HG02571 (cell line): ENCODE data around the gene COG1.
A peak's percentile ranks its signal among the peaks of the same experiment; 100 is the strongest.

ENCODE experiments used
- ATAC-seq: cut with Tn5 transposase; IDR thresholded peaks from one replicate; pipeline ENCODE4 v1.9.1; 2021; ENCODE audit warnings: mild to moderate bottlenecking, moderate library complexity; ENCODE audit not compliant: unreplicated experiment

Gene COG1

GRCh38 chr17:73224663-73225305 lies 31.9 kb downstream of the COG1 start:
- ATAC-seq: no peak

- ATAC-seq: no peak
Observed at GRCh38 chr17:73226556-73227172, 33.8 kb downstream of the COG1 start.

GRCh38 chr17:73227379-73227778 lies 34.5 kb downstream of the COG1 start:
- no peak for ATAC-seq

- no peak for ATAC-seq
Observed at GRCh38 chr17:73227944-73228343, 35.1 kb downstream of the COG1 start.

GRCh38 chr17:73228748-73229236 lies 35.9 kb downstream of the COG1 start:
- no peak for ATAC-seq

GRCh38 chr17:73230088-73230487 lies 37.2 kb downstream of the COG1 start:
- ATAC-seq: no peak

- no peak for ATAC-seq
Observed at GRCh38 chr17:73231395-73231794, 38.5 kb downstream of the COG1 start.

GRCh38 chr17:73231841-73232586 lies 39.2 kb downstream of the COG1 start:
- peak; percentile 80 for ATAC-seq

GRCh38 chr17:73232587-73233373 lies 39.9 kb downstream of the COG1 start:
- peak; percentile 14 for ATAC-seq

GRCh38 chr17:73234736-73235135 lies 41.9 kb downstream of the COG1 start:
- no peak for ATAC-seq

GRCh38 chr17:73237714-73238113 lies 44.9 kb downstream of the COG1 start:
- no peak for ATAC-seq

- no peak for ATAC-seq
Observed at GRCh38 chr17:73240561-73240960, 47.7 kb downstream of the COG1 start.

- no peak for ATAC-seq
Observed at GRCh38 chr17:73247726-73248125, 54.9 kb downstream of the COG1 start.

GRCh38 chr17:73248532-73248931 lies 55.7 kb downstream of the COG1 start:
- no peak for ATAC-seq

GRCh38 chr17:73249700-73250099 lies 56.8 kb downstream of the COG1 start:
- no peak for ATAC-seq

GRCh38 chr17:73250851-73251640 lies 58.2 kb downstream of the COG1 start:
- no peak for ATAC-seq

GRCh38 chr17:73251871-73252270 lies 59.0 kb downstream of the COG1 start:
- no peak for ATAC-seq

GRCh38 chr17:73255671-73256181 lies 62.9 kb downstream of the COG1 start:
- no peak for ATAC-seq

- no peak for ATAC-seq
Observed at GRCh38 chr17:73256220-73256619, 63.4 kb downstream of the COG1 start.

- ATAC-seq: no peak
Observed at GRCh38 chr17:73257516-73257915, 64.7 kb downstream of the COG1 start.
